HG03064 (cell line): Measurements from ENCODE around the gene KRTAP5-6.

Experiments used
- ATAC-seq: cut with Tn5 transposase; IDR thresholded peaks from one replicate; pipeline ENCODE4 v1.9.1; 2021; ENCODE audit warnings: low read depth; ENCODE audit not compliant: unreplicated experiment

The KRTAP5-6 gene, protein sequence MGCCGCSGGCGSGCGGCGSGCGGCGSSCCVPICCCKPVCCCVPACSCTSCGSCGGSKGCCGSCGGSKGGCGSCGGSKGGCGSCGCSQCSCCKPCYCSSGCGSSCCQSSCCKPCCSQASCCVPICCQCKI

DNA sequence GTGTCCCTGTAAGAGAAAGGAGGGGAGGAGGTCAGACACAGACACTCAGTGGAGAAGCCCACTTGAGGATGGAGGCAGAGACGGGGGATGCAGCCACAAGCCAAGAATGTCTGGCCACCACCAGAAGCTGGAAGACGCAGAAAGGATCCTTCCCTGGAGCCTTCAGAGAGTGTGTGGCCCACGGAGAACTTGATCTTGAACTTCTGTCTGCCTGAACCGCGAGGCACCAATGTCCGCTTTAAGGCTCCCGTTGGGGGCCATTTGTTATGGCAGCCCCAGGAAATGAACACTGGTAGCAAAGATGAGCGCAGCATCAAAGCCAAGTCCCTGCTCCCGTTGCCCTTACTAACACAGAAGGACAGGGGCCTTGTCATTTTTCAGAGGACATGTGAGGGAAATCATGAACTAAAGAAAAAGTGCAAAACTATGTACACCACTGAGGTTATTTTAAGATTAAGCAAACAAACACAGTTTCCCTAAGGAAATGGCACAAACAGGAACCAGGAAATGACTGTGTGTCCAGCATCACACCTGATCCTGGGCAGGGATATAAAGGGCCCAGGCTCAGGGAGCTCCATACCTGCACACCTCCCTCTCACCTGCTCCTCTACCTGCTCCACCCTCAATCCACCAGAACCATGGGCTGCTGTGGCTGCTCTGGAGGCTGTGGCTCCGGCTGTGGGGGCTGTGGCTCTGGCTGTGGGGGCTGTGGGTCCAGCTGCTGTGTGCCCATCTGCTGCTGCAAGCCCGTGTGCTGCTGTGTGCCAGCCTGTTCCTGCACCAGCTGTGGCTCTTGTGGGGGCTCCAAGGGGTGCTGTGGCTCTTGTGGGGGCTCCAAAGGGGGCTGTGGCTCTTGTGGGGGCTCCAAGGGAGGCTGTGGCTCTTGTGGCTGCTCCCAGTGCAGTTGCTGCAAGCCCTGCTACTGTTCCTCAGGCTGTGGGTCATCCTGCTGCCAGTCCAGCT lies at the start of gene KRTAP5-6:
KRTAP5-6 (plus strand) TSS at position 588 of the 963 bp plus-strand sequence; CDS start at position 639, 51 bp downstream.
- no peak for ATAC-seq

DNA sequence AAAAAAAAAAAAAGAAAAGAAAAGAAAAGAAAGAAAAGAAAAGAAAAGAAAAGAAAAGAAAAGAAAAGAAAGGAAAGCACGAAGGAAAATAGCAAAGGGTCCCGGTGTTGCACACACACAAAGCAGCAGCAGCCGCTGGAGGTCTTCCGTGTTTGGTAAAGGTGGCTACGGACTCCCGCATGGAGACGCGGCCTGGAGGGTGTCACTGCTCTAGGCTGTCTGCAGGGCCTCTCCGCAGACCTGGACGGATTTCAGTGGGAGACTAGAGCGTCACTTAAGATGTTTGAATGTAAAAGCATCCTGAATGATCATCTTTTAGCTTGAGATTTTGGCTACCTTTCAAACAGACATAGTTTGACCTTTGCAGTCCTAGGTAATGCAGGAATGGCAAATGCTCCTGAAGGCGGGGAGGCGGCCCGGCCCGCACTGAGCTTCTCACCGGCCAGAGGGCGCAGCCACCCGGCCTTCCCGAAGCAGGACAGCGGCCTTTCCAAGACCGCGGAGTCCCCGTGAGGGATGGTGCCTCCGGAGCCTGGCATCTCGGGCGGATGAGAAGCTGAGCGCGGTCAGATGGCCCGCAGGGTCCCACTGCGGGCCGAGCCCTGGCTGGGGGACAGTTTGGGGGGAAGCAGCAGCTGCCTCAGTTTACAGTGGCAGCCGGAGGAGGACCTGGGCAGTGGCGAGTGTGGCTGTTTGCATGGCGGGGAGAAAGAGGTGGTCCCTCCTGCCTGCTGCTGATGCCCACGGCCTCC lies 48.9 kb upstream of the KRTAP5-6 start:
- ATAC-seq, result no peak

DNA sequence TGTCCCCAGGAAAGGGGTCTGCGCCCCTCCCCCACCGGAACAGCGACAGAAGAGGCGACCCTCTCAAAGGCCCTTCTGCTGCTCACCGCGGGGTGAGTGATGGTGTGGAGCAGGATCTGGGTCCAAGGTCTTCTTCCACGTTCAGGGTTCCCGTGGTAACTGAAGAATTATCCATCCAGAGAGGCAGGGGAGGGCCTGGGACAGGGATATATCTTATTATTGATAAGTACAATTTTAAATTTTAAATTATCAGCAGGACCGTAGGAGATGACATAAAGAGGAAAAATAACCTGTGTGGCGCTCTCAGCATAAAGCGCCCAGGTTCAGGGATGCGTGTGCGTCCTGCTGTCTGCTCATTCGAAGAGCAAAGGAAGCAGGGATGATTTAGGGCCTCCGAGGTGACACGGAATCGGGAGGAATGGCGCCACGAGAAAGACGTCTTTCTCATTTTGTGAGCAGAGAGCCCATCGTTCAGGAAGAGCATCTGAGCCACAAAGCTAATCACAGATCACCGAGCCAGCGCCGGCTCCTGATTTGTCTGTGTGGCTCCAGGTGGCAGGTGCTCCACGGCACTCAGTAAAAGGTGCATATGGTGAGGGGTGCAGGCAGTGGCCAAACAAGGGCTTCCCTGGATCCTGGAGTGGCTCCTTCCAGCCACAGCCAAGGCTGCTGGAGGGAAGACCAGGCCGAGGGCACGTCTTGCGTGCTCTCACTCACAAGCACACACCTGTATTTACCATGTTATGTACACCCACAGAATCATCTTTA lies 48.2 kb upstream of the KRTAP5-6 start:
- no peak for ATAC-seq

DNA sequence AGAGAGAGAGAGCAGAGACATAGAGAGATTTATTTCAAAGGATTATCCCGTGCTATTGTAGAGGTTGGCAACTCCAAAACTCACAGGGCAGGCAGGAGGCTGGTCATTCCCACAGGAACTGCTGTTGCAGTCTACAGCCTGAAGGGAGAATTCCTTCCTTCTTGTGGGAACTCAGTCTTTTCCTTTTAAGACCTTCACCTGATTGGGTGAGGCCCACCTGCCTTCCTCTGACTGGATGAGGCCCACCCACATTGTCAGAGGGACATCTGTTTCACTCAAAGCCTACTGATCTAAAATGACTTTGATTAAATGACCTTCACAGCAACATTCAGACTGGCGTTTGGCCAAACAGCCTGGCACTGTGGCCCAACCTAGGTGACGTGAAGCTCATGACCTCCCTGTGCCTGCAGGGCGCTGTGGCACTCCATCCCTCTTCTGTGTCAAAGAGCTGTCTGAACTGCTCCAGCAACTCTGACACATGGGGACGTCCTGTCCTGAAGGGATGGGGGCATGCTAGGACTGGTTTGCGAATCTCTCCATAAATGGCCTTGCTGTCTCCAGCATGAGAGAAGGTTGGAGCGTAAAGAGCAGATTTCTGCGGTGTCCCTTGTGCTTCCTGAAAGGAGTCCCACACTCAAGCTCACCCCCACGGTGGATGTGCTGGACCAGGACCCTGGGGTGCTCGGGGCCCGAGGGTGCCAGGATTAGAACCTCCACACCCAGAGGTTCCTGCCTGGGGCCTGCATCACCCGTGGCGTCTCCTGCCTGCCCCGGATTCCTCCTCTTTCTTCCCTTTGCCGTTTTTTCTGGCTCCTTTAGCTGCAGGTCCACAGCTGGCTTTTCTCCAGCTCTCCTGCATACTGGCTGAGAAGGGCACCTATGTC lies 46.7 kb upstream of the KRTAP5-6 start:
- no peak for ATAC-seq

DNA sequence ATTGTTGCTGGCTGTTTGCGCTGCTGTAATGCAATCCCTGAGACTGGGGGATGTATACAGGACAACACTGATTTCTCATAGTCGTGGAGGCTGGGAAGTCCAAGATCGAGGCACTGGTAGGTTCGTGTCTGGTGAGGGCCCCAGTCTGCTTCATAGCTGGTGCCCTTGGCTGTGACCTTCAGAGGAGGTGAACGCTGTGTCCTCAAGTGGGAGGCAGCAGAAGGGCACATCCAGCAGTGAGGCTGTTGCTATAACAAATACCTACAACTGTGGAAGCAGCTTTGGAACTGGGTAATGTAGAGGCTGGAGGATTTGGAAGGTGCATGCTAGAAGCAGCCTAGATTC lies 46.1 kb upstream of the KRTAP5-6 start:
- ATAC-seq, result no peak

DNA sequence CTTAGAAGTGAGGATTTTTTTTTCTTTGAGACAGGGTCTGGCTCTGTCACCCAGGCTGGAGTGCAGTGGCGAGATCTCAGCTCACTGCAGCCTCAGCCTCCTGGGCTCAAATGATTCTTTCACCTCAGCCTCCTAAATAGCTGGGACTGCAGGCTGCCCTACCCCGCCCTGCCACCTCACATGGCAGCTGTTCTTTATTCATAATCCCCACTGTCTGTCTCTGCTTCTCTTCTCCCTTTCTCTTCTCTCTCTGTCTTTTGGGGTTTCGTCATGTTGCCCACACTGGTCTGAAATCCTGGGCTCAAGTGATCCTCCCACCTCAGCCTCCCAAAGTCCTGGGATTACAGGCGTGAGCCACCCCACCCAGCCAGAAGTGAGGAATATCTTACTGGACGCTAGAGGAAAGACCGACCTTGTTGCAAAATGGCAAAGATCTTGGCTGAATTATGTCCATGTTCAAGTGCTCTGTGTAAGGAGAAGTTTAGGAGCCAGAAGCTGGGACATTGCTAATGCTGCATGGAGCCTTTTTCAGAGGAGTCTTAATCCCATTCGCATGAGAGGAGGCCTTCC lies 45.5 kb upstream of the KRTAP5-6 start:
- ATAC-seq, result no peak

DNA sequence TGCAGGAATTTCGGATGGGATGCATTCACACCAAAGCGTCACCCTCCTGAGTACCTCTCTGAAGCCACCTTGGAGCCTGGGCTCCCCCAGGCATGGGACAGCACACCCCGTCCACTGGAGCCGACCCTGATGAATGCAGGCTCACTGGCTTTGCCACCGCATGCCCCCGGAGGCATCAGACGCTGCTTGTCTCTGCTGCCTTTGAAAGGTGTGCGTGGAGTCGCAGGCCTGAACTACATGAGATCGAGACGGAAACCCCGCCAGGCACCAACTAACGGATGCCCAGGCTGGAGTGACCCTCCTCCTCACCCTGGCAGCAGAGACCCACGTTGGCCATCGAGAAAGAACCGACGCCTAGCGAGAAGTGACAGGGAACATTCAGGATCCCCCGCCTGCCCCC lies 45.0 kb upstream of the KRTAP5-6 start:
- no peak for ATAC-seq

DNA sequence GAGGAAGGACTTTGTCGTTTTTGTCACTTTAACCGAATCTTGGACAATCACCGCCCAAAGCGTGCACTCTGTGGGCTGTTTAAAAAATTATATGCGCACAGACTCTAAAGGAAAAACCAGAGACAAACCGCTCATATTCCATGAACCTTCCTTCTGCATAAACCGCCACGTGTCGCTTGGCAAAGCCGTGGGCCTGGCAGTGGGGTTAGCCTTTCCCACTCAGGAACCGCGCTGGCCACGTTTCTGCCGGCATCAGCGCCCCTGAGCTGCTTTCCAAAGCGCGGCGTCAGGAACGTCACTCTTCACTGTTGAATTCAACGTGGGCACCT lies 44.6 kb upstream of the KRTAP5-6 start:
- ATAC-seq, result no peak

DNA sequence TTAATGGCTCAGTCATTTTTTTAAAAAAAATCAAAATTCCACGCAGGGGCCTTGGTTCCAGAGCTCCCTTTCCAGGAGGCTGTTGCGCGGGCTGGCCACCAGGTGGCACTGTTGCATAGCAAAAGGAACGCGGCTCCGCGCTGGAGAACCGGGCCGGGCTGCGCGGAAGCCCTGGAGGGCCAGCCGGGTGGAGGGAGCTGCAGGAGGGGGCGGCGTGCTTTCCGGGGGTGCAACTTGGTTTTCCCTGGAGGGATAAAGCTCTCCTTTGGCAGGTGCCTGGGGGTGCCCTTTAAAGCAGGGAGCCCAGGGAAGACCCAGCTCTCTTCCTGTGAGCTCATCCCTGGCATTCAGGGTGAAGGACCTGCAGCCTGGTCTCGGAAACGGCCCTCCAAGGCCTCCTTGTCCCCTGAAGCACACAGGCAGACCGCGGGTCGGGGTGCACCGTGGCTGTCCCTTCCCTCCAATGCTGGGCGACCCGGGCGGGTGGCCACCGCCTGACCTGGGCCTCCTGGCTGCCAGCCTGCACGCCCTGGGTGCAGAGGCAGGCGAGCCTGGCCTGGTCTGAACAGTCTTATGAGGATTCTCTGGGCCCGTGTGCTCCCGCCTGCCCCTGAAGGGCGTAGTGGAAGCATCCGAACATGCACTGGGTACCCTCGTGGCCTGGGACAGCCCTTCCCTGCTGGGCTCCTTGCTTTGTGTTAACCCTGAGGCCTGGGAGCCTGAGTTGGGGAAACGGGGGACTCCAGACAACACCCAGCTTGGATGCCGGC lies 44.0 kb upstream of the KRTAP5-6 start:
- ATAC-seq, result no peak

DNA sequence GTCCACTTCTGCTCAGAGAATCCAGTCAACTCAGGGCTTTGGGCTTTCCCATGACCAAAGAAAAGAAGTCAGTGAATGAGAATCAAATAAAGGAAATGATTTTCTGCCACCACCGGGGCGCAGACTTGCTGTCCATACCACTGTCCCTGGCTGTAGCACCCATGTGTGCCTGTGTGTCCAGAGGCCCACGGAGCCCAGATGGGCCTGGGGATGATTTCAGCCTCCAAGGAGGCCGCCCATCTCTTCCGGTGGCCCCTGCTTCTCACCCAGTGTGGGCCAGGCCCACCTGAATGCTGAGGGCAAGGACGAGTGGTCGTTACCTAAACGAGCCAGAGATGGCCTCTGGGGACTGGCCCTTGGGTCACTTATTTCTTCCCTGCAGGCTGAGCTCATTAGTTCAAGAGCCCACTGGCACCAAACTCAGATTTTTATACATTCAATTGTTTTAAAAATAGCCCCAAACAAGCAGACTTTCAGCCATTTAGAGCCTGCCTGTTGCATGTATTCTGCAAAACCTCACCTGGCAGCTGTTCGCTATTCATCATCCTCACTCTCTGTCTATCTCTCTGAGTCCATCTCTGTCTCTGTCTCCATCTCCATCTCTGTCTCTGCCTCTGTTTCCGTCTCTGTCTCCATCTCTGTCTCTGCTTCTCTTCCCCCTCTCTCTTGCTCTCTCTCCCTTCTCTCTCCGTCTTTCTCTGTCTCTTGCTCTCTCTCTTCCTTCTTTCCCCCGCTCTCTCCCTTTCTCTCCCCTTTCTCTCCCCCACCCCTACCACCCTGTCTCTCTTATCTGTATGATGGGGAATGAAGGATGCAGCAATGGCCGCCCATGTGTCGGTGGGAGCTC lies 43.2 kb upstream of the KRTAP5-6 start:
- no peak for ATAC-seq

DNA sequence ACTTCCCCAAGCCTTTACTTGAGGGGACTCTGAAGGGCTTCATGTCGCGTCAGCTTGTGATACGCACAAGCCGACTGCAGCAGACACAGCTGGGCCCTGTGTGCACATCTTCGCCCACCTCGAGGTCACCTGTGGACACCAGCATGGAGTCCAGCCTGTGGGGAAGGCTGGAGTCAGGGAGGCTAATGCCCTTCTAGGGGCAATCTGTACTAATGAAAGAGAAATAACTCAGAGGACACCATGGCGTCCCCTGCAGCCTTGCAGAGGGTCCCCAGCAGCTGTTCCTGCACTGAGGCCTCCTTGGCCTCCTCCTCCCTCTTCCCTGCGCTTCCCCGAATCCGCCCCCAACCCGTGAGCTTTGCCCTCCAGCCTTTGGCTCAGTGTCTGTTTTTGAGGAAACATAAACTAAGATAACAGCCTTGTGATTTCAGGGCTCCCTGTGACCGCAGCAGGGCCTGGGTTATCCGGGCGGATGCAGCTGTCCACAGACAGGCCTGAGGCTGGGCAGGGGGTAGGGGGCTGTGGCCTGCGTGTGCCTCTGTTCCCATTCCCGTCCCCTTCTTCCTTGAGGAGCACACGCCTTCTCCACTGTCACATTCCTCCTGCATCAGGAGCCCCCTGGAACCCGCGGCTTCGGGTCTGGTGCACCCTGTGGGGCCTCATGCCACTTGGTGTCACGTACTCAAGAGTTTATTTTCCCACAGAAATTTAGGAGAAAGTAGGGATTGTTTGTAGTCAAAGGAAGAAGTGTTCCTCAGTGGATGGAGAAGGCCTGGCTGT lies 42.4 kb upstream of the KRTAP5-6 start:
- ATAC-seq, result no peak

DNA sequence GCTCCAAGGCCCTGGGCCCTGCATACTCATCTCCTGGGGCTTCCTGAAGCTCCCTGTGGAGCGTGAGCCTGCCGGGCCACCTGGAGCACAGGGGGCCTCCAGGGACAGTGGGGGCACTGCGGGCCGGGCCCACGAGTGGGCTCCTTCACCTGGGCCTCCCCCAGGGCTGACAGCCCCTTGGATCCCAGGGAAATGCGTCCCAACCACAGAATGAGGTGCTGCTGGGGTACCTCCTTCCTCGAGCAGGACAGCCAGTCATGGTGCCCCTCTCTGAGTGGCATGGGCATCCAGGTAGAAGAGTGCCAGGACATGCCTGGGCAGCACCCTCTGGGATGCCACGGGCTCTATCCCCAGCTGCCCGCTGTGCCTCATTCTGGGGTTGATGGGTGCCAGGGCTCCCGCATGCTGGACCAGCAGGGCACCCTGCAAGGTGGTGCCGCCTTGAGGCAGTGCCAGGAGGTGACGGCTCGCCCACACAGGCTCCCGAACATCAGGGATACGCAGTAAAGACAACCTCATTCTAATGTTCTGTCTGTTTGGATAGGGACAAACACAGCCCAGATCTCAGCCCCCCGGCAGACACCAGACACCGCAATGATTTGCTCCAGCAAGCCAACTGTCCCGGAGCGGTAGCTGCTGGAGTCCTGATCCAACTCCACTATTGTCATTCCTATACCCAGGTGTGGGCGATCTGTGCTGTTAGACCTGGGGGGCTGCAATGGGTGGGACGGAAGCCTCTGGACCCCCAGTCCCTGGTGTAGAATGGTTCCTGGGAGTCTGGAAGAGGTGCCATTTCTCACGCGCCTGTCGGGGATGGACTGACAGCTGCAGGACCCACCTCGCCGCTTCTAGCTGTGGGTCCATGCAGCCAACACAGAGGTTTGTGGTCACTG lies 41.6 kb upstream of the KRTAP5-6 start:
- no peak for ATAC-seq

DNA sequence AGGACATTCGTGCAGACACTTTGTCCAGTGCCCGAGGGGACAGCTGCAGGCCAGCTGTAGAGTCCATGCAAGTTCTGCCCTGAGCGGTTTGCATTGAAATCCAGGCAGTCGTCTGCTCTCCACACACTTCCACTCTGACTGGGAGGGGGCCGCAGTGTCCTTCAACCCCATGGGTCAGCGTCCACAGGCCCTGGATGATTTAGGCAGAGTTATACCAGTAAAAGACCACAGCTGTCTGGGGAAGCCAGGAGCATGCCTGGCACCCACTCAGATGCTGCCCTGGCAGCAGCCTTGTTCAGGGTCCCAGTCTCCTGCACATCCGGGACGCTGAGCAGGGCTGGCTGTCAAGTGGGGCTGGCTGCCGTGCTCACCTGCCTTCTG lies 40.9 kb upstream of the KRTAP5-6 start:
- ATAC-seq, result no peak

DNA sequence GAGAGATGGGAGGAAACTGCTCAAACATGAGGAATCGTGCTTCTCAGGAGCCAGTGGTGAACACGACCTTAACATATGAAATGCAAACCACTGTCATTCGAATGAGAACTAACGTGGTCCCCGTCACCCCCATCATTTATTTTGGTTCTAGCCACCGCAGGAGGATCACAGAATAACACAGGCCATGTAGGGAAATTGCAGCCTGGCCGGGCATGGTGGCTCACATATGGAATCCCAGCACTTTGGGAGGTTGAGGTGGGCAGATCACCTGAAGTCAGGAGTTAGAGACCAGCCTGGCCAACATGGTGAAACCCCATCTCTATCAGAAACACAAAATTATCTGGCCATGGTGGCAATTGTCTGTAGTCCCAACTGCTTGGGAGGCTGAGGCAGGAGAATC lies 40.3 kb upstream of the KRTAP5-6 start:
- no peak for ATAC-seq

DNA sequence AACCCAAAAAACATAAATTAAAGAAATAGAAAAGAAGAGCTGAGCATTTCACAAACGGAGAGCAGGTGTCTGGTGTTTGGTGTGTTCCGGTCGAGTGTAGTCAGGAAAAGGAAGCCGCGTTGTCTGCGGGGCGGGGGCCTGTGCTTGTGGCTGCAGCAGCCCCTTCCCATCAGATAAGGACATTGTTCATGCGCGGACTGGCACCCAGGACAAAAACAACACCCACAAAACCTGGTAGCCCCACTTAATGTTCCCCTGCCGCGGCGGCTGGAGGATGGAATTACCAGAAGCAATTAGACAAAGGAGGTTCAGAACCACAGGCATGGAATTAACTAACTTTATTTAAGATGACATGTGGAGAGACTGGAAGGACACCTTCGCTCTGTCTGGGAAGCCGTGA lies 37.5 kb upstream of the KRTAP5-6 start:
- ATAC-seq, result no peak

DNA sequence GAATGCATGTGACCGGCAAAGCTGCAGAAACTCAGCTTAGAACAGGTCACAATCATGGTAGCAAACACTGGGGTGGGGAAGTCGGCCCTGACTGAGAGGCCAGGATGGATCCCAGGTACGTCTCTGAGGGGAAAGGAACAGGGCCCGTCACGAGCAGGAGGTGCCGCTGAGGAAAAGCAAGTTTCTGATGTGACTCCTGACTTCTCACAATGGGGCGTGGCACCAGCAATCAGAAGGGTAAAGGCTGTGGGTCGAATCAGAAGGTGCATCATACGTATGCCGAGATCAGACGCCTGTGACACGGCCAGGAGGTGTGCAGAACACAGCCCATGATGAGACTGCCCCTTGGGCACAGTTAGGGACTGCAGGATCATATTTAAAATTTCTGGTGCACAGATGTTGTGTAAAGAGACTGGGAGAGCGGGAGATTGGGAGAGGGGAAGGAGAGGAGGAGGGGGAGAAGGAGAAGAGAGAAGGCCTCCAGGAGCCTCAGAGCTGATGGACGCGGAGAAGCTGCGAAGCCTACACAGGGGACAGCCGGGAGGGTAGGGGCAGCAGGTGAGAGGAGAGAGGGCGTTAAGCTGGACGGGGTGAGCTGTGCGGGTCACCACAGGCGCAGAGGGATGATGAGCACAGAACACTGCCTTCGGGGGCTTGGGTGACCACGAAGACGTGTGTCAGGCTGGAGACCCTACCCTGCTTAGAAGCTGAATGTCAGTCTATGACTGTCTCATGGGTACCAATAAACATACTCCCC lies 36.7 kb upstream of the KRTAP5-6 start:
- no peak for ATAC-seq
